HepG2 (cell line): Measurements from ENCODE around the gene LGI1. TPM values are rescaled to one million over a fixed set of nuclear protein-coding genes. Genes with fewer than 3 reads are reported as not detected.

Experiments
- ATAC-seq: fragments of 200-7000 bp; cut with Tn5 transposase; 3 replicates; pipeline ENCODE4 v1.9.1; 2020; ENCODE audit warnings: mild to moderate bottlenecking, moderate library complexity
- BruUV-seq: library from RNA; stranded (reverse); fragments of 400-500 nt; replicated peaks from 2 replicates; lab custom pipeline; 2021; lab: Mats Ljungman, UMichigan
- CTCF ChIA-PET: fragments of 300-600 bp; formaldehyde crosslinking; extraction: SDS; loops from one replicate; lab custom pipeline; 2021; ENCODE audit warnings: low total read pairs, inconsistent platforms, low intra/inter-chr PET ratio; lab: Yijun Ruan, JAX
- POLR2A ChIA-PET: fragments of 350-600 bp; sonication (Branson Sonifier 250); formaldehyde crosslinking; loops from one replicate; lab custom pipeline; 2020; ENCODE audit warnings: antibody characterized with exemption, inconsistent platforms; lab: Yijun Ruan, JAX
- DNase-seq: peaks from one replicate; pipeline ENCODE4 v3.0.0-alpha.2; 2015; ENCODE audit warnings: low spot score
- FAIRE-seq: peaks from 3 replicates; lab custom pipeline; 2011; peaks lifted over from hg19 to GRCh38; lab: Jason Lieb, UNC
- H2AFZ ChIP-seq: one replicate; pipeline ENCODE4 v1.6.1; 2011; ENCODE audit warnings: low read length, inconsistent platforms
- H3K27ac ChIP-seq: fragments of 300-600 bp; 3 replicates; pipeline ENCODE4 v1.8.0; 2011; ENCODE audit warnings: mixed run types, mild to moderate bottlenecking, mixed read lengths, low read length, inconsistent platforms; ENCODE audit not compliant: insufficient read depth; ENCODE audit errors: extremely low read length
- H3K27me3 ChIP-seq, 2 experiments: fragments of 200-600 bp in 1 of 2; 2 replicates in 1 of 2; 3 replicates in 1 of 2; pipeline versions ENCODE4 v1.6.0 to v1.8.0; 2011; ENCODE audit warnings: low read length in 2 of 2, mild to moderate bottlenecking in 2 of 2, moderate library complexity in 2 of 2, inconsistent platforms in 1 of 2; ENCODE audit not compliant: insufficient read depth in 2 of 2, control insufficient read depth in 1 of 2
- H3K36me3 ChIP-seq, 2 experiments: fragments of 200-600 bp in 1 of 2; replicated peaks in 1 of 2; 2 replicates in 1 of 2; 3 replicates in 1 of 2; pipeline versions ENCODE4 v1.5.1 to v1.8.0; 2011; ENCODE audit warnings: low read length in 2 of 2, inconsistent platforms in 1 of 2; ENCODE audit not compliant: insufficient read depth in 2 of 2, control insufficient read depth in 1 of 2
- H3K4me1 ChIP-seq: 2 replicates; pipeline ENCODE4 v1.5.1; 2012; ENCODE audit warnings: low read length, inconsistent platforms; ENCODE audit not compliant: insufficient read depth
- H3K4me2 ChIP-seq: 2 replicates; pipeline ENCODE4 v1.6.0; 2011; ENCODE audit warnings: low read depth, low read length, inconsistent platforms
- H3K4me3 ChIP-seq, 3 experiments: fragments of 200-600 bp in 1 of 3; sonication (generic), shearing (Covaris generic) in 1 of 3; replicated peaks in 1 of 3; 2 replicates each; pipeline ENCODE4 v1.5.1; 2011 to 2016; ENCODE audit warnings: low read length in 3 of 3, inconsistent platforms in 2 of 3, low read depth in 2 of 3, mild to moderate bottlenecking in 2 of 3, control low read depth in 1 of 3, mixed read lengths in 1 of 3; ENCODE audit not compliant: insufficient read depth in 1 of 3
- H3K79me2 ChIP-seq: one replicate; pipeline ENCODE4 v1.6.1; 2011; ENCODE audit warnings: low read length, inconsistent platforms; ENCODE audit not compliant: insufficient read depth
- H3K9ac ChIP-seq: 2 replicates; pipeline ENCODE4 v1.6.0; 2011; ENCODE audit warnings: mild to moderate bottlenecking, low read depth, low read length, inconsistent platforms; ENCODE audit not compliant: insufficient read depth
- H3K9me3 ChIP-seq: 2 replicates; pipeline ENCODE4 v1.5.1; 2012; ENCODE audit warnings: mild to moderate bottlenecking, low read length
- H4K20me1 ChIP-seq: 2 replicates; pipeline ENCODE4 v1.6.0; 2011; ENCODE audit warnings: inconsistent platforms, mild to moderate bottlenecking, low read length, moderate library complexity; ENCODE audit not compliant: insufficient read depth
- ATF4 ChIP-seq, 2 experiments: fragments of 450-650 bp in 1 of 2; sonication (generic) in 1 of 2; formaldehyde crosslinking; IDR thresholded peaks; 2 replicates each; pipeline versions ENCODE4 v1.5.0 to v1.8.0; 2020 to 2022; ENCODE audit warnings: mild to moderate bottlenecking in 1 of 2, missing genetic modification reagents in 1 of 2
- HOXA3 ChIP-seq: sonication (generic); formaldehyde crosslinking; IDR thresholded peaks from 2 replicates; pipeline ENCODE4 v1.5.0; 2020; ENCODE audit warnings: missing genetic modification reagents
- KLF15 ChIP-seq: sonication (generic); formaldehyde crosslinking; IDR thresholded peaks from 2 replicates; pipeline ENCODE4 v1.8.1; 2023; ENCODE audit warnings: borderline replicate concordance, mild to moderate bottlenecking, inconsistent platforms, missing genetic modification reagents, mixed read lengths
- MXI1 ChIP-seq: IDR thresholded peaks from 3 replicates; pipeline ENCODE4 v1.6.1; 2012; ENCODE audit warnings: low read depth, low read length, inconsistent platforms, borderline replicate concordance
- SRSF9 ChIP-seq: fragments of 200-400 bp; formaldehyde crosslinking; IDR thresholded peaks from 2 replicates; pipeline ENCODE4 v1.6.1; 2018; ENCODE audit warnings: borderline replicate concordance, mild to moderate bottlenecking, low read depth, low read length; ENCODE audit not compliant: insufficient read depth, poor library complexity, severe bottlenecking
- ZBTB8A ChIP-seq: sonication (generic); formaldehyde crosslinking; IDR thresholded peaks from 2 replicates; pipeline ENCODE4 v1.4.0; 2020; ENCODE audit warnings: mild to moderate bottlenecking, low read depth, missing genetic modification reagents, borderline replicate concordance
- ZNF7 ChIP-seq: IDR thresholded peaks from 2 replicates; pipeline ENCODE4 v1.6.1; 2016; ENCODE audit warnings: missing biosample characterization, missing genetic modification reagents
- ZNF841 ChIP-seq: sonication (generic); formaldehyde crosslinking; IDR thresholded peaks from 2 replicates; pipeline ENCODE4 v1.8.1; 2023; ENCODE audit warnings: missing genetic modification reagents, borderline replicate concordance
- ZNF883 ChIP-seq: sonication (generic); formaldehyde crosslinking; IDR thresholded peaks from 2 replicates; pipeline ENCODE4 v1.5.1; 2020; ENCODE audit warnings: mild to moderate bottlenecking, missing genetic modification reagents; ENCODE audit errors: not compliant biosample characterization
- WGBS: methylation state at CpG from one replicate; pipeline ENCODE4 v1.1.6; 2017; ENCODE audit warnings: low lambda C conversion rate; 5-methylcytosine and 5-hydroxymethylcytosine counted together
- in situ Hi-C: cut with HindIII; loops from 2 replicates; pipeline ENCODE4 v1.10.0; 2017; ENCODE audit warnings: low pct_unique_long_range_greater_than_20kb; ENCODE audit not compliant: extremely low pct_ligation_motif_present
- intact Hi-C: fragments of 100-400 bp; cut with micrococcal nuclease; formaldehyde crosslinking; loops from one replicate; pipeline ENCODE4 v1.10.0; 2022; ENCODE audit not compliant: unreplicated experiment
- polyA plus RNA-seq, 8 experiments: library from polyadenylated mRNA; depleted of rRNA in 3 of 8; stranded (reverse) in 7 of 8; unstranded in 1 of 8; fragments of >200 nt; fragmentation: Illumina TruSeq in 4 of 8; extraction: Trizol in 4 of 8; gene quantifications; 2 replicates each; pipeline versions ENCODE4 v1.2.1 to v1.2.3, GENCODE V29; 2011 to 2016; ENCODE audit warnings: low read depth in 4 of 8, missing spikeins in 1 of 8, mixed read lengths in 1 of 8; ENCODE audit not compliant: insufficient read depth in 1 of 8
- total RNA-seq, 5 experiments: library from RNA; depleted of rRNA; stranded (reverse); fragments of >200 nt; fragmentation: Illumina TruSeq; extraction: Trizol; gene quantifications; 2 replicates each; pipeline ENCODE4 v1.2.3, GENCODE V29; 2016; ENCODE audit warnings: low read depth in 1 of 5
- TF ChIP-seq, protein P1 (sequence below): IDR thresholded peaks from 2 replicates; pipeline ENCODE4 v1.6.1; 2018; ENCODE audit warnings: missing genetic modification reagents, mild to moderate bottlenecking, missing compliant biosample characterization
- TF ChIP-seq, protein P2 (sequence below): IDR thresholded peaks from 2 replicates; pipeline ENCODE4 v1.6.1; 2012; ENCODE audit warnings: low read length, improper control_type of control experiment

LGI1 gene
- total and polyA plus RNA-seq, 2 of the 13 experiments (the other 11 are each of a cell fraction or from before 2014, with no cell fraction given): not detected

DNA sequence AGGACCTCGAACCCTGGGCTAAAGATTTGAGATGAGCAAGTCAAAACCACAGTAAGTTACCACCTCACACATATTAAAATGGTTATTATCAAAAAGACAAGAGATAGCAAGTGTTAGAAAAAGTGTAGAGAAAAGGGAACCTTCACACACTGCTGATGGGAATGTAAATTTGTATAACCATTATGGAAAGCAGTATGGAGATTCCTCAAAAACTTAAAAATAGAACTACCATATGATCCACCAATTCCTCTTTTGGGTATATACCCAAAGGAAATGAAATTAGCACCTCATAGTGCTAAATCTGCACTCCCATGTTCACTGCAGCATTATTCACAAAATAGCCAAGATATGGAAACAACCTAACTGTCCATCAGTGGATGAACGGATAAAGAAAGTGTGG lies 34.6 kb upstream of the LGI1 start:
- ATAC-seq (no peak), DNase-seq (no peak), FAIRE-seq (no peak)
- no peaks in the 10 kb centered on the region for H3K36me3 ChIP-seq
- CTCF ChIA-PET: no interaction called here
- no peak for TF ChIP-seq HOXA3 (CRISPR knock-in tag)
- TF ChIP-seq, protein P1, sequence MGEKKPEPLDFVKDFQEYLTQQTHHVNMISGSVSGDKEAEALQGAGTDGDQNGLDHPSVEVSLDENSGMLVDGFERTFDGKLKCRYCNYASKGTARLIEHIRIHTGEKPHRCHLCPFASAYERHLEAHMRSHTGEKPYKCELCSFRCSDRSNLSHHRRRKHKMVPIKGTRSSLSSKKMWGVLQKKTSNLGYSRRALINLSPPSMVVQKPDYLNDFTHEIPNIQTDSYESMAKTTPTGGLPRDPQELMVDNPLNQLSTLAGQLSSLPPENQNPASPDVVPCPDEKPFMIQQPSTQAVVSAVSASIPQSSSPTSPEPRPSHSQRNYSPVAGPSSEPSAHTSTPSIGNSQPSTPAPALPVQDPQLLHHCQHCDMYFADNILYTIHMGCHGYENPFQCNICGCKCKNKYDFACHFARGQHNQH (CRISPR knock-in tag): no peak
- no peak for TF ChIP-seq ZNF883 (CRISPR knock-in tag)
- no peak for TF ChIP-seq MXI1
- no peak for TF ChIP-seq ZBTB8A (CRISPR knock-in tag)
- TF ChIP-seq KLF15: no peak
- TF ChIP-seq SRSF9: no peak
- no peak for TF ChIP-seq ZNF7
- 48% methylated on average over 2 of the region's 2 CpGs for WGBS
- H3K9ac ChIP-seq: no peak overlapping the region
- intact Hi-C loops (no loop called here), in situ Hi-C loops (no loop called here)
- H3K4me1 ChIP-seq: no peaks in the 10 kb centered on the region
- no peak overlapping the region for H3K27ac ChIP-seq
- no peak overlapping the region for H2AFZ ChIP-seq
- H3K4me3 ChIP-seq: no peak overlapping the region
- no peaks in the 10 kb centered on the region for H3K9me3 ChIP-seq
- H3K79me2 ChIP-seq: no peaks in the 10 kb centered on the region
- BruUV-seq: no TSS peak
- no peaks in the 10 kb centered on the region; a peak in 1 of 5 replicates for H3K27me3 ChIP-seq
- no peaks in the 10 kb centered on the region for H4K20me1 ChIP-seq
- no peak overlapping the region for H3K4me2 ChIP-seq
- POLR2A ChIA-PET: no interaction called here

- DNase-seq (no peak), FAIRE-seq (no peak), ATAC-seq (no peak)
- H3K27ac ChIP-seq: no peak overlapping the region
- no peaks in the 10 kb centered on the region for H3K36me3 ChIP-seq
- 0% methylated on average over 1 of the region's 1 CpG for WGBS
- H3K27me3 ChIP-seq: peaks cover 0 to 11% of the 10 kb centered on the region in 2 experiments; a peak in 3 of 5 replicates
- TF ChIP-seq, protein P2, sequence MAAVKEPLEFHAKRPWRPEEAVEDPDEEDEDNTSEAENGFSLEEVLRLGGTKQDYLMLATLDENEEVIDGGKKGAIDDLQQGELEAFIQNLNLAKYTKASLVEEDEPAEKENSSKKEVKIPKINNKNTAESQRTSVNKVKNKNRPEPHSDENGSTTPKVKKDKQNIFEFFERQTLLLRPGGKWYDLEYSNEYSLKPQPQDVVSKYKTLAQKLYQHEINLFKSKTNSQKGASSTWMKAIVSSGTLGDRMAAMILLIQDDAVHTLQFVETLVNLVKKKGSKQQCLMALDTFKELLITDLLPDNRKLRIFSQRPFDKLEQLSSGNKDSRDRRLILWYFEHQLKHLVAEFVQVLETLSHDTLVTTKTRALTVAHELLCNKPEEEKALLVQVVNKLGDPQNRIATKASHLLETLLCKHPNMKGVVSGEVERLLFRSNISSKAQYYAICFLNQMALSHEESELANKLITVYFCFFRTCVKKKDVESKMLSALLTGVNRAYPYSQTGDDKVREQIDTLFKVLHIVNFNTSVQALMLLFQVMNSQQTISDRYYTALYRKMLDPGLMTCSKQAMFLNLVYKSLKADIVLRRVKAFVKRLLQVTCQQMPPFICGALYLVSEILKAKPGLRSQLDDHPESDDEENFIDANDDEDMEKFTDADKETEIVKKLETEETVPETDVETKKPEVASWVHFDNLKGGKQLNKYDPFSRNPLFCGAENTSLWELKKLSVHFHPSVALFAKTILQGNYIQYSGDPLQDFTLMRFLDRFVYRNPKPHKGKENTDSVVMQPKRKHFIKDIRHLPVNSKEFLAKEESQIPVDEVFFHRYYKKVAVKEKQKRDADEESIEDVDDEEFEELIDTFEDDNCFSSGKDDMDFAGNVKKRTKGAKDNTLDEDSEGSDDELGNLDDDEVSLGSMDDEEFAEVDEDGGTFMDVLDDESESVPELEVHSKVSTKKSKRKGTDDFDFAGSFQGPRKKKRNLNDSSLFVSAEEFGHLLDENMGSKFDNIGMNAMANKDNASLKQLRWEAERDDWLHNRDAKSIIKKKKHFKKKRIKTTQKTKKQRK: no peak
- no peak for TF ChIP-seq ZNF841 (CRISPR knock-in tag)
- TF ChIP-seq ATF4 (CRISPR knock-in tag; IDR thresholded peaks at IDR 0.05): no peak
- intact Hi-C loops: no loop called here
- H3K4me3 ChIP-seq: no peak overlapping the region
- no TSS peak for BruUV-seq
- H3K9me3 ChIP-seq: no peaks in the 10 kb centered on the region
- H3K4me2 ChIP-seq: no peak overlapping the region
- no peak overlapping the region for H2AFZ ChIP-seq
- H4K20me1 ChIP-seq: no peaks in the 10 kb centered on the region
- in situ Hi-C loops: no loop called here
- POLR2A ChIA-PET: no interaction called here
- CTCF ChIA-PET: no interaction called here
- no peak overlapping the region for H3K9ac ChIP-seq
- H3K4me1 ChIP-seq: no peaks in the 10 kb centered on the region
- H3K79me2 ChIP-seq: no peaks in the 10 kb centered on the region
Observed at GRCh38 chr10:93726024-93726423, 31.7 kb upstream of the LGI1 start.
